Pancreas (tissue), 10 donors: ENCODE results near the gene CABP5. TPM values are rescaled to one million over a fixed set of nuclear protein-coding genes. Genes with fewer than 3 reads are reported as not detected.

Experiments
- ATAC-seq, 4 donors: fragments of 200-7000 bp; cut with Tn5 transposase; one replicate each; pipeline versions ENCODE4 v1.8.0 to v1.9.1; 2020; ENCODE audit warnings: mild to moderate bottlenecking in 4 of 4, moderate library complexity in 4 of 4
- DNase-seq, 6 donors: peaks; one replicate each; pipeline ENCODE4 v3.0.0-alpha.2; 2020
- FAIRE-seq: peaks from 2 replicates; lab custom pipeline; 2012; peaks lifted over from hg19 to GRCh38; lab: Jason Lieb, UNC
- H3K27ac ChIP-seq, 4 donors: fragments of 200-600 bp; sonication (generic); 1 replicate in 3 of 4; 2 replicates in 1 of 4; pipeline versions ENCODE4 v1.5.0 to v1.8.0; 2020
- H3K27me3 ChIP-seq, 4 donors: fragments of 200-600 bp; one replicate each; pipeline ENCODE4 v1.8.0; 2021
- H3K36me3 ChIP-seq, 3 donors: fragments of 200-600 bp; sonication (generic) in 1 of 3; one replicate each; pipeline versions ENCODE4 v1.5.0 to v1.8.0; 2020 to 2021
- H3K4me1 ChIP-seq, 3 donors: fragments of 200-600 bp; one replicate each; pipeline ENCODE4 v1.8.0; 2021
- H3K4me3 ChIP-seq, 4 donors: fragments of 200-600 bp; sonication (generic) in 2 of 4; one replicate each; pipeline versions ENCODE4 v1.5.0 to v1.8.0; 2020 to 2021
- H3K9me3 ChIP-seq, 4 donors: fragments of 200-600 bp; one replicate each; pipeline ENCODE4 v1.8.0; 2021
- CTCF ChIP-seq, 4 donors: fragments of 200-600 bp; sonication (generic) in 3 of 4; IDR thresholded peaks; one replicate each; pipeline versions ENCODE4 v1.5.0 to v1.8.0; 2021; ENCODE audit warnings: antibody characterized with exemption in 4 of 4
- WGBS, 2 donors: extraction: QIAGEN DNeasy Blood & Tissue Kit; methylation state at CpG; one replicate each; pipeline ENCODE4 v1.1.7; 2013; 5-methylcytosine and 5-hydroxymethylcytosine counted together
- intact Hi-C, 3 donors: fragments of 100-400 bp; cut with DNase I; formaldehyde crosslinking; loops; one replicate each; pipeline versions ENCODE4 v1.11.1 to v1.14.2; 2022
- polyA plus RNA-seq, 2 donors: library from polyadenylated mRNA; stranded (reverse); fragments of 200-250 nt; gene quantifications; one replicate each; pipeline ENCODE4 v1.2.3, GENCODE V29; 2013
- total RNA-seq, 6 donors: library from RNA; stranded (reverse); fragmentation: NEBNext Ultra II Directional in 4 of 6; extraction: Animal tissue kit (Norgen Biotek cat#: 25700) in 4 of 6; gene quantifications; one replicate each; pipeline versions ENCODE4 v1.2.1 to v1.2.4, GENCODE V29; 2021 to 2023
- donor health status: healthy with polysubstance abuse.
- donor health status: DM: no; HTN: no; CAD: no; lungs with moderate emphysema.
- donor health status: DM: no; HTN: no; CAD: no.
- donor health status: control.
- donor health status: control.
- donor health status: Bipolar disorder and iron deficiency.
- donor health status: DM: yes; HTN: yes; CAD: no.
- donor health status: DM: no; HTN: no; CAD: no.
- donor health status: DM: no; HTN: no; CAD: no.
- donor health status: DM: yes; HTN: yes; CAD: no.

CABP5 gene
- total and polyA plus RNA-seq, 8 donors: not detected

GRCh38 chr19:48030073-48030472, 13.8 kb downstream of the CABP5 start:
- FAIRE-seq: no peak
- no peak for DNase-seq
- WGBS, 2 donors: 44 to 53% methylated on average over 10 of the region's 10 CpGs
- H3K27me3 ChIP-seq: peaks cover 0 to 3% (median 0%) of the 10 kb centered on the region in 4 donors
- H3K4me3 ChIP-seq: no peak overlapping the region
- ATAC-seq: no peak
- no peaks in the 10 kb centered on the region for H3K36me3 ChIP-seq
- no peaks in the 10 kb centered on the region for H3K4me1 ChIP-seq
- H3K9me3 ChIP-seq: no peaks in the 10 kb centered on the region
- intact Hi-C loops: no loop called here
- H3K27ac ChIP-seq: no peak overlapping the region
- TF ChIP-seq CTCF (IDR thresholded peaks at IDR 0.05): no peak

DNA sequence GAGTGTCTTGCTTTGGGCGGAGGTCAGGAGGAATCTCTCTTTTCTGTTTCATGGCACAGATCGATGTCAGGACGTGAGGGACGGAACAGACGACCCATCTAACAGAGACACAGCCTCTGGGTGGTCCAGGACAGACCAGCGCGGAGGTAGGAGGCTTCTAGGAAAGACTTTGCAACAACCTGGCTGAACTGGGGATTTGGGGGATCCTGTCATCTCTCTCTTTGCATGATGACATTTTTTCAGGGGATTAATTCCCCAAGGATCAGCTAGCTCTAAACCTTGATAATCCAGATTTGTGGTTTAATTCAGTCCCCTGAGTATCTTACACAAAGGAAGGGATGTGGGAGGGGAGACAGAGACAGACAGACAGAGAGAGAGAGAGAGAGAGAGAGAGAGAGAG, 14.4 kb downstream of the CABP5 start:
- DNase-seq: no peak
- Histone ChIP-seq H3K4me1 (no peaks in the 10 kb centered on the region), H3K9me3 (no peaks in the 10 kb centered on the region), H3K27me3 (peaks cover 0 to 3% (median 0%) of the 10 kb centered on the region in 4 donors), H3K36me3 (no peaks in the 10 kb centered on the region), H3K4me3 (no peak overlapping the region), H3K27ac (no peak overlapping the region)
- 53 to 65% methylated on average over 7 of the region's 7 CpGs for WGBS, 2 donors
- FAIRE-seq: no peak
- intact Hi-C loops: no loop called here
- no peak for ATAC-seq
- TF ChIP-seq CTCF (IDR thresholded peaks at IDR 0.05): no peak

- 42 to 58% methylated on average over 3 of the region's 3 CpGs for WGBS, 2 donors
- Histone ChIP-seq H3K4me3 (no peak overlapping the region), H3K9me3 (no peaks in the 10 kb centered on the region), H3K27ac (no peak overlapping the region), H3K36me3 (no peaks in the 10 kb centered on the region), H3K27me3 (peaks cover 0 to 3% (median 0%) of the 10 kb centered on the region in 4 donors), H3K4me1 (no peaks in the 10 kb centered on the region)
- no peak for TF ChIP-seq CTCF (IDR thresholded peaks at IDR 0.05)
- ATAC-seq (no peak), DNase-seq (no peak), FAIRE-seq (no peak)
- intact Hi-C loops: no loop called here
These were observed 18.4 kb downstream of the CABP5 start for GRCh38 chr19:48025480-48025879.

GRCh38 chr19:48023518-48023917, 20.4 kb downstream of the CABP5 start:
- DNase-seq: no peak
- 71 to 86% methylated on average over 3 of the region's 3 CpGs for WGBS, 2 donors
- Histone ChIP-seq H3K36me3 (no peaks in the 10 kb centered on the region), H3K27me3 (no peaks in the 10 kb centered on the region), H3K4me3 (no peak overlapping the region), H3K4me1 (no peaks in the 10 kb centered on the region), H3K27ac (no peak overlapping the region), H3K9me3 (no peaks in the 10 kb centered on the region)
- no peak for FAIRE-seq
- TF ChIP-seq CTCF (IDR thresholded peaks at IDR 0.05): no peak
- intact Hi-C loops: no loop called here
- no peak for ATAC-seq

DNA sequence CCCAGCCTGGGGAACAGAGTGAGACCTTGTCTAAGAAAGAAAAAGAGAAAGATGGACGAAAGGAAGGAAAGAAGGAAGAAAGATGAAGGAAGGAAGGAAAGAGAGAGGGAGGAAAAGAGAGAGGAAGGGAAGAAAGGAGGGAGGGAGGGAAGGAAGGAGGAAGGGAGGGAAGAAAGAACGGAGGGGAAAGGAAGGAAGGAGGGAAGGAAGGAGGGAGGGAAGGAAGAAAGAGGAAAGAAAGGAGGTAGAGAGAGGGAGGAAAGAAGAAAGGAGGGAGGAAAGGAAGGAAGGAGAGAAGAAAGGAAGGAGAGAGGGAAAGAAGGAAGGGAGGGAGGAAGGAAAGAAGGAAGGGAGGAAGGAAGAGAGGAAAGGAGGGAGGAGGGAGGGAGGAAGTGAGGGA, 20.9 kb downstream of the CABP5 start:
- intact Hi-C loops: no loop called here
- no peak for FAIRE-seq

More for the DNA sequence above, 20.9 kb downstream of the CABP5 start:
- WGBS, 2 donors: 37 to 50% methylated on average over 2 of the region's 2 CpGs
- Histone ChIP-seq H3K9me3 (no peaks in the 10 kb centered on the region), H3K4me3 (no peak overlapping the region), H3K36me3 (no peaks in the 10 kb centered on the region), H3K27me3 (no peaks in the 10 kb centered on the region), H3K27ac (no peak overlapping the region), H3K4me1 (no peaks in the 10 kb centered on the region)
- TF ChIP-seq CTCF (IDR thresholded peaks at IDR 0.05): no peak
- DNase-seq (no peak), ATAC-seq (no peak)
